GM18858 (cell line): ENCODE measurements around the gene NXN.
"Not testable (repeated sequence)": the region's sequence is repeated elsewhere in the genome, so short reads cannot be mapped to it uniquely, and the experiment has no call there.

Experiments
- ATAC-seq: cut with Tn5 transposase; IDR thresholded peaks from one replicate; pipeline ENCODE4 v1.9.1; 2021; ENCODE audit not compliant: unreplicated experiment

NXN gene

GRCh38 chr17:804541-805435, 174.8 kb downstream of the NXN start:
- no peak for ATAC-seq

- ATAC-seq: no peak
Measured at GRCh38 chr17:802901-803881, 176.4 kb downstream of the NXN start.

GRCh38 chr17:802481-802880, 177.1 kb downstream of the NXN start:
- no peak for ATAC-seq

GRCh38 chr17:801660-802059, 177.9 kb downstream of the NXN start:
- ATAC-seq: no peak

- no peak for ATAC-seq
Measured at GRCh38 chr17:800446-801242, 178.9 kb downstream of the NXN start.

- ATAC-seq: no peak
Measured at GRCh38 chr17:799261-799660, 180.3 kb downstream of the NXN start.

GRCh38 chr17:798246-798645, 181.3 kb downstream of the NXN start:
- ATAC-seq: no peak

- no peak for ATAC-seq
Measured at GRCh38 chr17:797236-797840, 182.2 kb downstream of the NXN start.

GRCh38 chr17:796609-797008, 183.0 kb downstream of the NXN start:
- ATAC-seq: no peak

- ATAC-seq: no peak
Measured at GRCh38 chr17:795721-796120, 183.9 kb downstream of the NXN start.

- no peak for ATAC-seq
Measured at GRCh38 chr17:795276-795675, 184.3 kb downstream of the NXN start.

- no peak for ATAC-seq
Measured at GRCh38 chr17:794876-795275, 184.7 kb downstream of the NXN start.

GRCh38 chr17:792277-792676, 187.3 kb downstream of the NXN start:
- no peak for ATAC-seq

GRCh38 chr17:791829-792228, 187.7 kb downstream of the NXN start:
- no peak for ATAC-seq

GRCh38 chr17:790874-791247, 188.7 kb downstream of the NXN start:
- ATAC-seq: not testable (repeated sequence)

- not testable (repeated sequence) for ATAC-seq
Measured at GRCh38 chr17:789931-790873, 189.4 kb downstream of the NXN start.

GRCh38 chr17:789160-789840, 190.3 kb downstream of the NXN start:
- ATAC-seq: no peak

GRCh38 chr17:788551-788950, 191.0 kb downstream of the NXN start:
- ATAC-seq: no peak
